ENCODE results near the gene CTNNA1.

The CTNNA1 gene

GRCh38 chr5:138874771-138875551, 121.7 kb downstream of the CTNNA1 start, which contains the start of gene LRRTM2:
TSS of gene LRRTM2 (minus strand) at chr5:138875335. CDS start at chr5:138874911, 424 bp downstream.
- no peak for DNase-seq (ENCODE audit: low read depth)
- TF ChIP-seq CTCF (IDR thresholded peaks at IDR 0.05; ENCODE audit: low read depth, low read length) (no peak), POLR2A (IDR thresholded peaks at IDR 0.05; ENCODE audit: extremely low read depth, insufficient read length) (no peak), MYC (IDR thresholded peaks at IDR 0.05; ENCODE audit: low read depth, low read length) (no peak)
- TF ChIP-seq, protein P1, sequence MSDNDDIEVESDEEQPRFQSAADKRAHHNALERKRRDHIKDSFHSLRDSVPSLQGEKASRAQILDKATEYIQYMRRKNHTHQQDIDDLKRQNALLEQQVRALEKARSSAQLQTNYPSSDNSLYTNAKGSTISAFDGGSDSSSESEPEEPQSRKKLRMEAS (IDR thresholded peaks at IDR 0.05; ENCODE audit: low read depth, low read length), result no peak
- no peak within 1 kb of the TSS for H3K4me3 ChIP-seq (ENCODE audit: low read depth, low read length)

DNA sequence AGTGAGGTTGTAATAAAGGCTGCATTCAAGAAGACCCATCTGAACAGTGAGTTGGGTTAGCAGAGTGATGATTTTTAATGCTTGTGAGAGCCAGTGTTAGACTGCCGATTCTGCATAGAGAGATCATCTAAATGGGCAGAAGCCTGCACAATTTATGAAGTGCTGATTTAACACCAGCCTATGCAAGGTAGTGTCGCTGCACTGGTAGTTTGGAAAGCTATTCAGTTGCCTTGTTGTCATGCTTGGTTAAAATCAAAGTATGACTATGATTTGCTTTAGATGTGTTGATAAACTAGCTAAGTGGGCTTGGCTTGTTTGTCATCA, 122.3 kb downstream of the CTNNA1 start:
- no peak for DNase-seq (ENCODE audit: low read depth)
- TF ChIP-seq CTCF (IDR thresholded peaks at IDR 0.05; ENCODE audit: low read depth, low read length) (no peak), POLR2A (IDR thresholded peaks at IDR 0.05; ENCODE audit: extremely low read depth, insufficient read length) (no peak), MYC (IDR thresholded peaks at IDR 0.05; ENCODE audit: low read depth, low read length) (no peak)
- TF ChIP-seq, protein P1 (IDR thresholded peaks at IDR 0.05; ENCODE audit: low read depth, low read length), result no peak
- no peak overlapping the region for H3K4me3 ChIP-seq (ENCODE audit: low read depth, low read length)

DNA sequence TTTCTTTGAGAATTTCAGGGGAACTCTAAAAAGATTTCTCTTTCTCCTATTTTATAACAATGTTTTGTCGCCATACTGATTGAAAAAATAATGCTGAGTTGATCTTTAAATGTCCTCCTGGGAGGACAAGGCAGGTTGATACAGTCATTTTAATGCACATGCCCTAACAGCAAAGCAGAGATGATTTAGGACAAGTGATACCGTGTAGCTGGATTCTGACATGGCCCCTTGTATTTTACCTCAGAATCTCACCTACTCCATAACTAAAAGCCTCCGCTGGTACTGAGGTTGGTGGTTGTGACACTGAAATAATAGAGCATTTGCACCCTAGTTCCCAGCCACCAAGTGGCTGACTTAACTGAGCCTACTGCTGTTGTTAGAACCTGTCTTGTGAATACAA, 122.7 kb downstream of the CTNNA1 start:
- no peak for DNase-seq (ENCODE audit: low read depth)
- TF ChIP-seq, protein P1 (IDR thresholded peaks at IDR 0.05; ENCODE audit: low read depth, low read length), result no peak
- TF ChIP-seq MYC (IDR thresholded peaks at IDR 0.05; ENCODE audit: low read depth, low read length) (no peak), CTCF (IDR thresholded peaks at IDR 0.05; ENCODE audit: low read depth, low read length) (no peak), POLR2A (IDR thresholded peaks at IDR 0.05; ENCODE audit: extremely low read depth, insufficient read length) (no peak)
- no peak overlapping the region for H3K4me3 ChIP-seq (ENCODE audit: low read depth, low read length)

- no peak for DNase-seq (ENCODE audit: low read depth)
- TF ChIP-seq POLR2A (IDR thresholded peaks at IDR 0.05; ENCODE audit: extremely low read depth, insufficient read length) (no peak), CTCF (IDR thresholded peaks at IDR 0.05; ENCODE audit: low read depth, low read length) (no peak), MYC (IDR thresholded peaks at IDR 0.05; ENCODE audit: low read depth, low read length) (no peak)
- TF ChIP-seq, protein P1 (IDR thresholded peaks at IDR 0.05; ENCODE audit: low read depth, low read length), result no peak
- no peak overlapping the region for H3K4me3 ChIP-seq (ENCODE audit: low read depth, low read length)
Measured at GRCh38 chr5:138876811-138877210, 123.6 kb downstream of the CTNNA1 start.

DNA sequence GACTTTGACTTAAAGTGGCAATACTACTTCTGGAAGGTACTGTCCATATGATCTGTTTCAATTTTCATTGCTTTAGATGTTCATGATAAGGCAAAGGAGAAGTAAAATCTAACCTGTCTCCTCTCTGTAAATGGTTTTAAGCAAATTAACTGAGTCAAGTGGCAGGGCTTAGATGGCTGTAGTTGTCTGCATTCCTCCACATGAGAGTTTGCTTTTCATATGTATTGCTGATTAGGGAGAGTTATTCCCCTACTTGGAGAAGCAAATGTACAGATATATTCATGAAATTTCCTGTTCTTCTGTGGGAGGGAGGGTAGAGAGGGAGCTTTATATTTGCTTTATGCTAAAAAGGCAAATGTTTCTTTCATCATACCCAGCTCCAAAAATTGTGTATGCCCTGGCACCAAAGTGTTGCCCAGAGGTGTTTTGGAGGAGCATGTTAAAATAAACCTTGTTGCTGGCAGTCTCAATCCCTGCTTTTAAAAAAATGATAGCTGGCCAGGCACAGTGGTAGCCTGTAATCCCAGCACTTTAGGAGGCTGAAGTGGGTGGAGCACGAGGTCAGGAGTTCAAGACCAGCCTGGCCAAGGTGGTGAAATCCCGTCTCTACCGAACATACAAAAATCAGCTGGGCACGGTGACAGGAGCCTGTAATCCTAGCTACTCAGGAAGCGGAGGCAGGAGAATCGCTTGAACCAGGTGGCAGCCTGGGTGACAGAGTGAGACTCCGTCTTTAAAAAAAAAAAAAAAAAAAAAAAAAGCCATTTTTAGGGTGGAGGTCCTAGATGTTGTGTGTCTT, 125.4 kb downstream of the CTNNA1 start:
- DNase-seq (ENCODE audit: low read depth), result no peak
- TF ChIP-seq POLR2A (IDR thresholded peaks at IDR 0.05; ENCODE audit: extremely low read depth, insufficient read length) (no peak), CTCF (IDR thresholded peaks at IDR 0.05; ENCODE audit: low read depth, low read length) (no peak), MYC (IDR thresholded peaks at IDR 0.05; ENCODE audit: low read depth, low read length) (no peak)
- TF ChIP-seq, protein P1 (IDR thresholded peaks at IDR 0.05; ENCODE audit: low read depth, low read length), result no peak
- no peak overlapping the region for H3K4me3 ChIP-seq (ENCODE audit: low read depth, low read length)

Measured in NB4 (cell line).